Ovary (tissue), 9 donors: Measurements from ENCODE around the gene PFDN6. TPM values are rescaled to one million over a fixed set of nuclear protein-coding genes. Genes with fewer than 3 reads are reported as not detected.
"Not testable (repeated sequence)": the region's sequence is repeated elsewhere in the genome, so short reads cannot be mapped to it uniquely, and the experiment has no call there.

Experiments used
- DNase-seq, 5 donors: peaks; one replicate each; pipeline ENCODE4 v3.0.0-alpha.2; 2019 to 2020
- H3K27ac ChIP-seq, 2 donors: fragments of 200-600 bp; one replicate each; pipeline versions ENCODE4 v1.5.1 to v1.8.0; 2019 to 2022
- H3K27me3 ChIP-seq: fragments of 200-600 bp; one replicate; pipeline ENCODE4 v1.8.0; 2022
- H3K36me3 ChIP-seq: fragments of 200-600 bp; sonication (generic); one replicate; pipeline ENCODE4 v1.5.1; 2019
- H3K4me1 ChIP-seq: one replicate; pipeline ENCODE4 v1.8.1; 2013; ENCODE audit warnings: mild to moderate bottlenecking, moderate library complexity; ENCODE audit not compliant: insufficient read depth
- H3K4me3 ChIP-seq: fragments of 200-600 bp; sonication (generic); one replicate; pipeline ENCODE4 v1.5.1; 2017
- H3K9me3 ChIP-seq, 2 donors: fragments of 200-600 bp in 1 of 2; sonication (generic) in 1 of 2; one replicate each; pipeline versions ENCODE4 v1.5.1 to v1.8.1; 2013 to 2019; ENCODE audit warnings: mild to moderate bottlenecking in 1 of 2, moderate library complexity in 1 of 2
- CTCF ChIP-seq, 3 donors: fragments of 450-650 bp in 2 of 3; fragments of 200-600 bp in 1 of 3; IDR thresholded peaks; one replicate each; pipeline versions ENCODE4 v1.5.1 to v1.8.0; 2016 to 2022; ENCODE audit warnings: antibody characterized with exemption in 3 of 3, mild to moderate bottlenecking in 1 of 3
- EP300 ChIP-seq: sonication (generic); formaldehyde crosslinking; IDR thresholded peaks from one replicate; pipeline ENCODE4 v1.6.1; 2017; ENCODE audit warnings: antibody characterized with exemption
- POLR2A ChIP-seq: fragments of 450-650 bp; IDR thresholded peaks from one replicate; pipeline ENCODE4 v1.6.1; 2017; ENCODE audit warnings: antibody characterized with exemption, mild to moderate bottlenecking, moderate library complexity
- WGBS, 3 donors: extraction: QIAGEN DNeasy Blood & Tissue Kit in 1 of 3; methylation state at CpG; one replicate each; pipeline versions ENCODE4 v1.1.5 to v1.1.7; 2013 to 2017; 5-methylcytosine and 5-hydroxymethylcytosine counted together
- intact Hi-C, 4 donors: fragments of 100-400 bp; cut with DNase I; formaldehyde crosslinking; loops; one replicate each; pipeline versions ENCODE4 v1.11.0 to v1.15.1; 2022 to 2023
- polyA plus RNA-seq, 2 donors: library from polyadenylated mRNA; stranded (reverse); fragments of 200-250 nt in 1 of 2; fragments of 350-450 nt in 1 of 2; fragmentation: Illumina TruSeq in 1 of 2; extraction: RNeasy Lipid Tissue Mini Kit (QIAGEN cat#74804) in 1 of 2; gene quantifications; one replicate each; pipeline ENCODE4 v1.2.3, GENCODE V29; 2013 to 2014
- total RNA-seq, 7 donors: library from RNA; depleted of rRNA in 2 of 7; stranded (reverse); fragments of >200 nt in 2 of 7; fragmentation: NEBNext Ultra II Directional in 3 of 7; extraction: Animal tissue kit (Norgen Biotek cat#: 25700) in 3 of 7; gene quantifications; one replicate each; pipeline versions ENCODE4 v1.1.0 to v1.2.4, GENCODE V29; 2016 to 2023
- donor health status: DM: no; HTN: no; CAD: no; lungs with moderate emphysema.
- donor health status: DM: no; HTN: no; CAD: no.
- donor health status: Bipolar disorder and iron deficiency.
- donor health status: DM: yes; HTN: yes; CAD: no.
- donor health status: DM: no; HTN: no; CAD: no.
- donor health status: DM: yes; HTN: yes; CAD: no.

PFDN6 gene
- total and polyA plus RNA-seq, 9 donors: 9.8 to 83.0 (median 42.7) TPM

DNA sequence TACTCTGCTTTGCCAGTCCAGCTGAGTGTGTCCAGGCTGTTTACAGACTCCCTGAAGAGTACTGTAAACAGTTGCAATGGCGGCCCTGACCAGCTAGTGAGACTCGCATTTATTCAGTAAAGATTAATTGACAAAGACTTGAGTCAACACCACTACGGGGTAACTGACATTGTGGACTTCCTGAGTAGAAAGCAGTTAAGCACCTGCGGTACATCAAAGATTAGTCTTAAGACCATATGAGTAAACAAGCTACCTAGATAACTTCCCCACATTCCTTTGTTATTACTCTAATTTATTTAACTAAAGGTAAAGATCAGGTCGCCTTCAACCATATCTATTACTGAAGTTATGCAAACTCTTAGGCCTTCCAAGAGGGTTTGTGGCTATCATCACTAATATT lies 30.4 kb upstream of the PFDN6 start:
- H3K4me1 ChIP-seq: no peaks in the 10 kb centered on the region
- no peak overlapping the region for H3K27ac ChIP-seq
- no peaks in the 10 kb centered on the region for H3K9me3 ChIP-seq
- intact Hi-C loops: no loop called here
- H3K27me3 ChIP-seq: no peaks in the 10 kb centered on the region
- 91 to 95% (median 91%) methylated on average over 5 of the region's 5 CpGs for WGBS, 3 donors
- no peak overlapping the region for H3K4me3 ChIP-seq
- TF ChIP-seq EP300: no peak
- no peak for TF ChIP-seq CTCF (IDR thresholded peaks at IDR 0.05)
- DNase-seq: no peak
- no peaks in the 10 kb centered on the region for H3K36me3 ChIP-seq

DNA sequence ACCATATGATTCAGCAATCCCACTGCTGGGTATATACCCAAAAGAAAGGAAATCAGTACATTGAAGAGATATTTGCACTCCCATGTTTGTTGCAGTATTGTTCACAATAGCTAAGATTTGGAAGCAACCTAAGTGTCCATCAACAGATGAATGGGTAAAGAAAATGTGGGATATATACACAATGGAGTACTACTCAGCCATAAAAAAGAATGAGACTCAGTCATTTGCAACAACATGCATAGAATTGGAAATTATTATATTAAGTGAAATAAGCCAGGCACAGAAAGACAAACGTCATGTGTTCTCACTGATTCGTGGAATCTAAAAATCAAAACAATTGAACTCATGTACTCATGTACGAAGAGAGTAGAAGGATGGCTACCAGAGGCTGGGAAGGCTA lies 26.9 kb upstream of the PFDN6 start:
- 93 to 95% (median 95%) methylated on average over 3 of the region's 3 CpGs for WGBS, 3 donors
- intact Hi-C loops, H3K9me3 ChIP-seq, H3K36me3 ChIP-seq, H3K27me3 ChIP-seq, H3K27ac ChIP-seq, H3K4me1 ChIP-seq, DNase-seq, H3K4me3 ChIP-seq: not testable (repeated sequence)

DNA sequence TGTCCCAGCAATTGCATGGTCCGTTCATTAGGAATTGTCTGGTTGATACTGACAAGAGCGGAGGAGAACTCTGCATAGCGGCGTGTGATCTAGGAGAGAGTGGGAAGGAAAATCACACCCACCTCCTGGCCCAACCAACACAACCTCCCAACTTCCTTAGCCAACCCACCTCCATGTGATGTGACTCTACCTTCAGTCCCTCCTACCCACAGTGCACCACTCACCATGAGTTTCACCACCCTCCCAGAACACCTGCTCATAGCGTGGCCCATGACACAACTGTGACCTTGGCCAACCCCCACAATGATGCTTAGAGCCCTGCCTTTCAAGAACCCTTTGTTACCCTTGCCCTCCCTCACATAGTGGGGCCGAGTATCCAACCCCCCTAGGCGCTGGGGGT lies 25.4 kb upstream of the PFDN6 start:
- no peak for DNase-seq
- TF ChIP-seq EP300 (no peak), POLR2A (no peak), CTCF (IDR thresholded peaks at IDR 0.05) (no peak)
- H3K27me3 ChIP-seq: no peaks in the 10 kb centered on the region
- no peaks in the 10 kb centered on the region for H3K9me3 ChIP-seq
- intact Hi-C loops: no loop called here
- no peaks in the 10 kb centered on the region for H3K4me1 ChIP-seq
- H3K36me3 ChIP-seq: no peaks in the 10 kb centered on the region
- 83 to 91% (median 84%) methylated on average over 7 of the region's 7 CpGs for WGBS, 3 donors
- H3K4me3 ChIP-seq: no peak overlapping the region
- no peak overlapping the region for H3K27ac ChIP-seq

- TF ChIP-seq CTCF (IDR thresholded peaks at IDR 0.05): no peak
- TF ChIP-seq POLR2A: no peak
- no peak for TF ChIP-seq EP300
- DNase-seq: no peak
- H3K27ac ChIP-seq: peak overlapping the region; percentile 59 to 89
- intact Hi-C loops: loop anchor here in 2 of 4 donors (5.0 to 10.0 kb wide), 2 partner anchors 46 to 144 kb away; partner anchors contain the start of genes CUTA (in 1 of the 2), PHF1 (in 1 of the 2) and ZBTB22 (in 1 of the 2)
- WGBS, 3 donors: 1 to 4% (median 3%) methylated on average over 7 of the region's 7 CpGs
- H3K4me1 ChIP-seq: peaks cover 5% of the 10 kb centered on the region
- H3K36me3 ChIP-seq: no peaks in the 10 kb centered on the region
- H3K4me3 ChIP-seq: peak overlapping the region; percentile 55
- no peaks in the 10 kb centered on the region for H3K27me3 ChIP-seq
- no peaks in the 10 kb centered on the region for H3K9me3 ChIP-seq
Observed at GRCh38 chr6:33271117-33271467, 18.3 kb upstream of the PFDN6 start.

GRCh38 chr6:33271468-33272274 lies 17.7 kb upstream of the PFDN6 start, which contains the start of the genes RPS18 and VPS52:
TSS of gene RPS18 (plus strand) at chr6:33272075. CDS start at chr6:33272120, 45 bp downstream.
TSS of gene VPS52 (minus strand) at chr6:33271876. CDS start at chr6:33271675, 201 bp downstream.
- Histone ChIP-seq H3K27me3 (no peaks in the 10 kb centered on the region), H3K4me3 (peak within 1 kb of the TSS; percentile 55), H3K27ac (peak within 1 kb of the TSS; percentile 59 to 89), H3K4me1 (peaks cover 5% of the 10 kb centered on the region), H3K36me3 (no peaks in the 10 kb centered on the region), H3K9me3 (no peaks in the 10 kb centered on the region)
- intact Hi-C loops: loop anchor here in 2 of 4 donors (5.0 to 10.0 kb wide), 2 partner anchors 46 to 143 kb away; partner anchors contain the start of genes CUTA (in 1 of the 2), PHF1 (in 1 of the 2) and ZBTB22 (in 1 of the 2)
- 0% methylated on average over 45 to 48 of the region's 48 CpGs for WGBS, 3 donors
- peak; percentile 91 to 95 (median 93) for DNase-seq
- TF ChIP-seq EP300 (peak; percentile 38), POLR2A (peak; percentile 96), CTCF (IDR thresholded peaks at IDR 0.05) (peak in 2 of 3 donors; percentile 10 to 17)
